Lower leg skin (tissue), 3 donors: ENCODE results near the gene SF3A1.

Experiments used
- CTCF ChIP-seq, 3 donors: fragments of 450-650 bp; IDR thresholded peaks; one replicate each; pipeline ENCODE4 v1.5.1; 2016; ENCODE audit warnings: antibody characterized with exemption in 3 of 3, mild to moderate bottlenecking in 3 of 3, moderate library complexity in 2 of 3
- POLR2A ChIP-seq, 2 donors: fragments of 450-650 bp; IDR thresholded peaks; one replicate each; pipeline ENCODE4 v1.6.1; 2016 to 2017; ENCODE audit warnings: antibody characterized with exemption in 2 of 2, mild to moderate bottlenecking in 1 of 2, moderate library complexity in 1 of 2

DNA sequence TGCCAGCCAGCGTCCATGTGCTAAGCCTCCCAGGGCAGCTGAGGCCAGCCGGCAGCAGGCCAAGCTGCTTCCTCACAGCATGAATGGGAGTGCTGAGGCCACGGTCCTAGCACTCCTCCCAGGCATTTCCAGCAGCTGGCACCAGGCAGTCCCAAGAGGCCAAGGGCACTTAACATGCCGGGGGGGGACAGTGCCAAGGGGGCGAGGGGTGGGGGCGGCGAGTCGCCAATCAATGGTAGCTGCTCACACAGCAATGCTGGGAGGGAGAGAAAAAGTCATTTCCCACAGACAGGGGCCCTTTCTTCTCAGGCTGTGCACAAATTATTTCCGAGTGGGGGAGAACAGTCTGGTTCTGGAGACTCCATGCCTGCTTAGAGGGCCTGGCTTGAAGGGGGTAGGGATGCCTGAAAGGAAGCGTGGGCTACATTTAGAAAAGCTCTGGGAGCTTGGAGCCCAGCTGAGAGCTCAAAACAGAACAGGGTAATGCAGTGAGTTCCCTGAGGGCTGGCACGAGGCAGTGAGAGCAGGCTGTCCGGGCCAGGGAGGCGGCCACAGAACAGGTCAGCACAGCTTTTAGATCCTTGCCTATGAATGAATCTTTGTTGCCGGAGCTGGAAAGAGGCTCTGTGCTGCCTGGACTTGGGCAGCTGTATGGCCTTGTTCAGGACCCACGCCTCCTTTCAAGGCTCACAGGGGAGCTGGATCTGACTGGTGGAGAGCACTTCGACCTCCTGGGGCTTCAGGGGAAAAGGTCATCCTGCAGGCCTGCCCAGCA is 15.6 kb downstream of the SF3A1 start:
- TF ChIP-seq POLR2A (IDR thresholded peaks at IDR 0.05) (no peak), CTCF (IDR thresholded peaks at IDR 0.05) (no peak)
